Measurements from ENCODE around the gene ACVR1B.

ACVR1B gene

DNA sequence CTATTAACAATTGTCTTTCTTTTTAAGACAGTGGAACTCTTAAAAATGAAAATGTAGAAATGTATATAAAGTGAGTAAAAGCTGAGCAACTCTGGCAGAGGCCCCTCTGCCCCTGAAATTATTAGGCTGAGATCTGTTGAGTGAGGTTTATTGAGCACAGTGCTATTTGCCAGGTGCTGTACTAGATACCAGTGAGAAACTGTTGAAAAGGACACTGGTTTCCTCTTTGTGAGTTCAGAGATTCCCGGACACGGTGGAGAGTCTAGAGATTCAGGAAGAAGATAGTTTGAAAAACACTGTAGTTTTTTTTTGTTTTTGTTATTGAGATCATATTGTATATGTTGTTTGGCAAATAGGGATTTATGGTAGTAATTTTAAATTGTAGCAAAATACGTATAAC lies 11.2 kb downstream of the ACVR1B start:
- TF ChIP-seq CTCF (IDR thresholded peaks at IDR 0.05; ENCODE audit: control insufficient read depth, insufficient read depth, low read depth, low read length, missing control alignments): no peak
- no peak for DNase-seq (ENCODE audit: low read depth)
- H3K4me3 ChIP-seq (ENCODE audit: control insufficient read depth, low read depth, low read length): no peak overlapping the region

DNA sequence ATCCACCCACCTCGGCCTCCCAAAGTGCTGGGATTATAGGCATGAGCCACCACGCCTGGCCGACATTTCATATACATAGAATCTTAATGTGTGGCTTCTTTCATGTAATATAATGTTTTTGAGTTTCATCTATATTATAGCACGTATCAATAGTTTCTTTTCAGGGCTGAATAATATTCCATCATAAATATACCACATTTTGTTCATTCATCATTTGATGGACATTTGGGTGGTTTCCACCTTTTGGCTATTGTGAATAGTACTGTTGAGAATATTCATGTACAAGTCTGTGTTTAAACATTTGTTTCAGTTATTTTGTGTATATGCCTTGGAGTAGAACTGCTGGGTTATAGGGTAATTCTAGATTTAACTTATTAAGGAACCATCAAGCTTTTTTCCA lies 12.0 kb downstream of the ACVR1B start:
- H3K4me3 ChIP-seq (ENCODE audit: control insufficient read depth, low read depth, low read length): no peak overlapping the region
- no peak for TF ChIP-seq CTCF (IDR thresholded peaks at IDR 0.05; ENCODE audit: control insufficient read depth, insufficient read depth, low read depth, low read length, missing control alignments)
- DNase-seq (ENCODE audit: low read depth): no peak

GRCh38 chr12:51969643-51970042 lies 18.1 kb downstream of the ACVR1B start:
- no peak for DNase-seq (ENCODE audit: low read depth)
- no peak for TF ChIP-seq CTCF (IDR thresholded peaks at IDR 0.05; ENCODE audit: control insufficient read depth, insufficient read depth, low read depth, low read length, missing control alignments)
- H3K4me3 ChIP-seq (ENCODE audit: control insufficient read depth, low read depth, low read length): no peak overlapping the region

GRCh38 chr12:51970904-51971646 lies 19.6 kb downstream of the ACVR1B start:
- TF ChIP-seq CTCF (IDR thresholded peaks at IDR 0.05; ENCODE audit: control insufficient read depth, insufficient read depth, low read depth, low read length, missing control alignments): peak; percentile 47
- no peak overlapping the region for H3K4me3 ChIP-seq (ENCODE audit: control insufficient read depth, low read depth, low read length)
- DNase-seq (ENCODE audit: low read depth): no peak

DNA sequence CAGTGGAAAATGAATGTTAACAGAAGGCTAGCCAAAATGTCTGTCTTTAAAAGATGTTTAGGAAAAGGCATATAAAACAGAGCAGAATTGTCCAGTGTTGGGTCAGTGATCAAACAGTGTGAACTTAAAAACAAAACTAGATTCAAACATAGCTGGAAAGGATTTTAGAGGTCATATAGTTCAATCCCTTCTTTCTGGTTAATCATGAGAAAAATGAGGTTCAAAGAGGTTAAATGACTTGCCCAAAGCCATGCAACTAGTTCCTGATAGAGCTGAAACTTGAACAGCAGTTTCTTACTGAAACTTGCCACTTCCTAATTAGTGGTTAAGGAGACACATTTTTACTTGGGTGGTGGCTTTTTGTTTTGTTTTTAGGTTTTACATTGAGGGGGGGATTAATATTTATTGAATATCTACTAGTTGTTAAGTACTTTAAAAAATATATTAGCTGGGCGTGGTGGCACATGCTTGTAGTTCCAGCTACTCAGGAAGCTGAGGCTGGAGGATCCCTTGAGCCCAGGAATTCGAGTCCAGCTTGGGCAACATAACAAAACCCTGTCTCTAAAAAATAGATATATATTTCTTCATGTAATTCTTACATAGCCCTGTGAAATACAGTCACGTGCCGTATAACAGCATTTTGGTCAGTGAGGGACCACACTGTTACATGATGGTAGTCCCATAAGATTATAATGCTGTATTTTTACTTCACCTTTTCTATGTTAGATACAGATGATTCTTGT lies 20.4 kb downstream of the ACVR1B start:
- no peak for DNase-seq (ENCODE audit: low read depth)
- H3K4me3 ChIP-seq (ENCODE audit: control insufficient read depth, low read depth, low read length): no peak overlapping the region
- no peak for TF ChIP-seq CTCF (IDR thresholded peaks at IDR 0.05; ENCODE audit: control insufficient read depth, insufficient read depth, low read depth, low read length, missing control alignments)

DNA sequence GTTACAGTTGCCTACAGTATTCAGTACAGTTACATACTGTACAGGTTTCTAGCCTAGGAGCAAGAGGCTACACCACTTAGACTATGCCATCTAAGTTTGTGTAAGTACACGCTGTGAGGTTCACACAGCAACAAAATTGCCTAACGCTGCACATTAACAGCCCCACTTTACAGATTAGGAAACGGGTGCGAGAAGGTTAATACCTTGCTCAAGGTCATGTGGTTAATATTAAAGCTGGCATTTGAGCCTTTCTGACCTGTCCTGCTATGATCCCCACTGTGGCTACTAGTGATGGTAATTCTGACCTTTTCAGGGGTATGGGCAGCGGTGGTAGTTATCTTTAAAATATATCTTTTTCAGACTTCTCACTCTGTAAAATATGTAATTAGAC lies 20.9 kb downstream of the ACVR1B start:
- TF ChIP-seq CTCF (IDR thresholded peaks at IDR 0.05; ENCODE audit: control insufficient read depth, insufficient read depth, low read depth, low read length, missing control alignments): no peak
- H3K4me3 ChIP-seq (ENCODE audit: control insufficient read depth, low read depth, low read length): no peak overlapping the region
- no peak for DNase-seq (ENCODE audit: low read depth)
